B cell (primary cell): ENCODE results near the gene GRM6. TPM values are rescaled to one million over a fixed set of nuclear protein-coding genes. Genes with fewer than 3 reads are reported as not detected.

Experiments
- ATAC-seq: fragments of 200-7000 bp; cut with Tn5 transposase; one replicate; pipeline ENCODE4 v1.10.0; 2021; ENCODE audit warnings: low read depth, mild to moderate bottlenecking, moderate number of reproducible peaks, moderate library complexity
- CTCF ChIA-PET: fragments of 350-600 bp; sonication (Branson Sonifier 250); formaldehyde crosslinking; loops from one replicate; lab custom pipeline; 2021; ENCODE audit warnings: antibody characterized with exemption, inconsistent platforms; lab: Charles Lee
- POLR2A ChIA-PET: fragments of 350-600 bp; sonication (Branson Sonifier 250); formaldehyde crosslinking; loops from one replicate; lab custom pipeline; 2021; ENCODE audit warnings: antibody characterized with exemption; lab: Charles Lee
- DNase-seq: peaks from one replicate; pipeline ENCODE4 v3.0.0; 2013
- H2AFZ ChIP-seq: 2 replicates; pipeline ENCODE4 v1.6.1; 2012; ENCODE audit warnings: mild to moderate bottlenecking, low read depth, low read length; ENCODE audit not compliant: insufficient read depth, poor library complexity, severe bottlenecking
- H3K27ac ChIP-seq, 2 donors: 1 replicate in 1 of 2; 2 replicates in 1 of 2; pipeline ENCODE4 v1.5.1; 2012 to 2013; ENCODE audit warnings: low read length in 2 of 2, mild to moderate bottlenecking in 2 of 2, moderate library complexity in 1 of 2
- H3K27me3 ChIP-seq, 4 experiments: fragments of 200-600 bp in 1 of 4; sonication (generic) in 1 of 4; replicated peaks in 1 of 4; 1 replicate in 2 of 4; 2 replicates in 2 of 4; pipeline versions ENCODE4 v1.6.1 to v1.7.0; 2013 to 2016; ENCODE audit warnings: low read length in 3 of 4, mild to moderate bottlenecking in 2 of 4, mixed read lengths in 1 of 4, moderate library complexity in 1 of 4; ENCODE audit not compliant: insufficient read depth in 4 of 4, control insufficient read depth in 3 of 4; ENCODE audit errors: control extremely low read depth in 1 of 4
- H3K36me3 ChIP-seq, 2 experiments: replicated peaks in 1 of 2; 1 replicate in 1 of 2; 2 replicates in 1 of 2; pipeline versions ENCODE4 v1.6.1 to v1.7.1; 2013; ENCODE audit warnings: low read length in 1 of 2; ENCODE audit not compliant: insufficient read depth in 2 of 2, control insufficient read depth in 1 of 2; ENCODE audit errors: control extremely low read depth in 1 of 2, extremely low read depth in 1 of 2
- H3K4me1 ChIP-seq, 2 donors: fragments of 200-600 bp in 1 of 2; sonication (generic) in 1 of 2; 1 replicate in 1 of 2; 2 replicates in 1 of 2; pipeline versions ENCODE4 v1.5.1 to v1.6.1; 2013 to 2017; ENCODE audit warnings: low read length in 2 of 2; ENCODE audit not compliant: control insufficient read depth in 2 of 2, insufficient read depth in 2 of 2
- H3K4me2 ChIP-seq: replicated peaks from 2 replicates; pipeline ENCODE3; 2012; ENCODE audit warnings: mild to moderate bottlenecking, low read depth, low read length; ENCODE audit not compliant: poor library complexity, severe bottlenecking
- H3K4me3 ChIP-seq, 5 experiments: fragments of 200-600 bp in 1 of 5; sonication (generic) in 1 of 5; 1 replicate in 3 of 5; 2 replicates in 2 of 5; pipeline versions ENCODE4 v1.5.1 to v1.7.0; 2011 to 2016; ENCODE audit warnings: low read length in 4 of 5, mild to moderate bottlenecking in 4 of 5, low read depth in 2 of 5, control low read depth in 1 of 5, moderate library complexity in 1 of 5; ENCODE audit not compliant: insufficient read depth in 1 of 5; ENCODE audit errors: control extremely low read depth in 1 of 5, extremely low read depth in 1 of 5
- H3K79me2 ChIP-seq: fragments of 200-600 bp; sonication (generic); one replicate; pipeline ENCODE4 v1.6.0; 2016; ENCODE audit warnings: low read length; ENCODE audit not compliant: control insufficient read depth, insufficient read depth
- H3K9ac ChIP-seq: fragments of 200-600 bp; sonication (generic); 2 replicates; pipeline ENCODE4 v1.6.1; 2017; ENCODE audit warnings: mild to moderate bottlenecking, low read length, moderate library complexity
- H3K9me3 ChIP-seq, 3 donors: one replicate each; pipeline versions ENCODE4 v1.6.1 to v1.7.1; 2013; ENCODE audit warnings: low read length in 2 of 3; ENCODE audit not compliant: control insufficient read depth in 2 of 3, insufficient read depth in 1 of 3; ENCODE audit errors: control extremely low read depth in 1 of 3
- H4K20me1 ChIP-seq: 2 replicates; pipeline ENCODE4 v1.6.0; 2012; ENCODE audit warnings: mild to moderate bottlenecking, low read length; ENCODE audit not compliant: insufficient read depth, control insufficient read depth, poor library complexity, severe bottlenecking
- H3K27ac Mint-ChIP-seq: one replicate; pipeline ENCODE4 v1.8.0; 2021; ENCODE audit warnings: mixed read lengths
- H3K27me3 Mint-ChIP-seq: one replicate; pipeline ENCODE4 v1.8.0; 2021; ENCODE audit warnings: mixed read lengths
- H3K4me1 Mint-ChIP-seq: one replicate; pipeline ENCODE4 v1.8.0; 2021; ENCODE audit warnings: mixed read lengths
- H3K4me3 Mint-ChIP-seq: one replicate; pipeline ENCODE4 v1.8.0; 2021; ENCODE audit warnings: mixed read lengths
- H3K9me3 Mint-ChIP-seq: one replicate; pipeline ENCODE4 v1.8.0; 2022; ENCODE audit warnings: mixed read lengths; ENCODE audit not compliant: insufficient read depth
- CTCF ChIP-seq: fragments of 200-600 bp; IDR thresholded peaks from one replicate; pipeline ENCODE4 v1.8.0; 2022; ENCODE audit warnings: antibody characterized with exemption, mild to moderate bottlenecking
- EZH2 ChIP-seq: IDR thresholded peaks from 2 replicates; pipeline ENCODE4 v1.6.1; 2012; ENCODE audit warnings: borderline replicate concordance, low read depth, mild to moderate bottlenecking, moderate library complexity, low read length; ENCODE audit not compliant: insufficient read depth, poor library complexity, severe bottlenecking
- WGBS: methylation state at CpG from one replicate; pipeline ENCODE4 v1.1.5; 2013; ENCODE audit warnings: missing lambda C conversion rate; ENCODE audit not compliant: insufficient coverage; 5-methylcytosine and 5-hydroxymethylcytosine counted together
- intact Hi-C: fragments of 100-400 bp; cut with micrococcal nuclease; formaldehyde crosslinking; loops from one replicate; pipeline ENCODE4 v1.10.0; 2022
- polyA plus RNA-seq: library from polyadenylated mRNA; depleted of rRNA; stranded (reverse); fragments of >200 nt; gene quantifications from 2 replicates; pipeline ENCODE4 v1.2.3, GENCODE V29; 2012
- total RNA-seq, 2 donors: library from RNA; stranded (reverse); fragments of 120-200 nt in 1 of 2; gene quantifications; 1 replicate in 1 of 2; 2 replicates in 1 of 2; pipeline versions ENCODE4 v1.2.3 to v1.2.4, GENCODE V29; 2013 to 2022

Gene GRM6
- total and polyA plus RNA-seq, 2 donors (not counting 1 experiment from before 2014, with no cell fraction given) = not detected

GRCh38 chr5:178984145-178985072, 10.7 kb downstream of the GRM6 start:
- Histone ChIP-seq H3K4me1 (no peaks in the 10 kb centered on the region), H3K4me2 (no peak overlapping the region), H2AFZ (no peak overlapping the region), H3K27me3 (no peaks in the 10 kb centered on the region), H4K20me1 (no peaks in the 10 kb centered on the region), H3K9me3 (peaks cover 0 to 75% (median 6%) of the 10 kb centered on the region in 3 donors), H3K27ac (no peak overlapping the region), H3K9ac (no peak overlapping the region), H3K79me2 (no peaks in the 10 kb centered on the region), H3K4me3 (no peak overlapping the region), H3K36me3 (no peaks in the 10 kb centered on the region)
- POLR2A ChIA-PET = no interaction called here
- CTCF ChIA-PET = no interaction called here
- Mint-ChIP-seq H3K9me3 (peaks cover 3% of the 10 kb centered on the region), H3K27me3 (no peaks in the 10 kb centered on the region), H3K4me3 (no peak overlapping the region), H3K4me1 (no peaks in the 10 kb centered on the region), H3K27ac (no peak overlapping the region)
- DNase-seq (no peak), ATAC-seq (no peak)
- no peak for TF ChIP-seq EZH2
- no peak for TF ChIP-seq CTCF
- intact Hi-C loops = no loop called here
- whole genome bisulfite sequencing = 97% methylated on average over 36 of the region's 37 CpGs

- 94% methylated on average over 8 of the region's 10 CpGs for WGBS
- H3K4me1 Mint-ChIP-seq = no peaks in the 10 kb centered on the region
- Histone ChIP-seq H3K79me2 (no peaks in the 10 kb centered on the region), H3K36me3 (no peaks in the 10 kb centered on the region), H3K4me1 (no peaks in the 10 kb centered on the region), H2AFZ (no peak overlapping the region), H3K27ac (no peak overlapping the region), H4K20me1 (no peaks in the 10 kb centered on the region), H3K9ac (no peak overlapping the region), H3K4me2 (no peak overlapping the region), H3K4me3 (no peak overlapping the region), H3K9me3 (peaks cover 0 to 75% (median 6%) of the 10 kb centered on the region in 3 donors), H3K27me3 (no peaks in the 10 kb centered on the region)
- peaks cover 3% of the 10 kb centered on the region for H3K9me3 Mint-ChIP-seq
- no peak overlapping the region for H3K4me3 Mint-ChIP-seq
- H3K27ac Mint-ChIP-seq = no peak overlapping the region
- H3K27me3 Mint-ChIP-seq = no peaks in the 10 kb centered on the region
- intact Hi-C loops = no loop called here
- CTCF ChIA-PET = no interaction called here
- POLR2A ChIA-PET = no interaction called here
- DNase-seq (no peak), ATAC-seq (no peak)
- TF ChIP-seq EZH2 = no peak
- no peak for TF ChIP-seq CTCF
Measured at GRCh38 chr5:178983728-178984127, 11.4 kb downstream of the GRM6 start.
